ENCODE data around the gene DPYD.

The DPYD gene

GRCh38 chr1:97119260-97120158, 801.3 kb downstream of the DPYD start:
- no peak for DNase-seq (ENCODE audit: extremely low read depth in 1 of 2, low read depth in 1 of 2)

DNA sequence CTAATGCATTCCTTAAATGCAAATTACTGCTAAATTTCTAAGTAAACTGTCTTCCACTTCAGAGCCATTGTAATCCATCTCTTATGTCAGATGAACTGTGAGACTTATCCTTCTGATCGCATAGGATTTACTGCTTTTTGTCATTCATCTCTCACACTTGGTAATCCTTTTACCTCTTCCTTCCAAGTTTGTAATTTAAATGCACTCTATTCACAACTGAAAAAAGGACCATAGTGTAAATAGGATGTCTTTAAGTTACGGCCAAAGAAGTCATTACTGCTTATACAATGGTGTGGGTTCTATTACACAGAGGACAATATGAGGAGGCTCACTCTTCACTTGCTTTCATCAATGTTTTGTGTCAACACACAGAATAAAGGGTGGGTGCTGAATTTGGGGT, 806.0 kb downstream of the DPYD start:
- no peak for DNase-seq (ENCODE audit: extremely low read depth in 1 of 2, low read depth in 1 of 2)

GRCh38 chr1:97112442-97112841, 808.4 kb downstream of the DPYD start:
- no peak for DNase-seq (ENCODE audit: extremely low read depth in 1 of 2, low read depth in 1 of 2)

GRCh38 chr1:97108179-97108578, 812.7 kb downstream of the DPYD start:
- DNase-seq (ENCODE audit: extremely low read depth in 1 of 2, low read depth in 1 of 2) = no peak

- no peak for DNase-seq (ENCODE audit: extremely low read depth in 1 of 2, low read depth in 1 of 2)
These were observed 815.3 kb downstream of the DPYD start for GRCh38 chr1:97105531-97105930.

GRCh38 chr1:97101509-97101908, 819.3 kb downstream of the DPYD start:
- no peak for DNase-seq (ENCODE audit: extremely low read depth in 1 of 2, low read depth in 1 of 2)

DNA sequence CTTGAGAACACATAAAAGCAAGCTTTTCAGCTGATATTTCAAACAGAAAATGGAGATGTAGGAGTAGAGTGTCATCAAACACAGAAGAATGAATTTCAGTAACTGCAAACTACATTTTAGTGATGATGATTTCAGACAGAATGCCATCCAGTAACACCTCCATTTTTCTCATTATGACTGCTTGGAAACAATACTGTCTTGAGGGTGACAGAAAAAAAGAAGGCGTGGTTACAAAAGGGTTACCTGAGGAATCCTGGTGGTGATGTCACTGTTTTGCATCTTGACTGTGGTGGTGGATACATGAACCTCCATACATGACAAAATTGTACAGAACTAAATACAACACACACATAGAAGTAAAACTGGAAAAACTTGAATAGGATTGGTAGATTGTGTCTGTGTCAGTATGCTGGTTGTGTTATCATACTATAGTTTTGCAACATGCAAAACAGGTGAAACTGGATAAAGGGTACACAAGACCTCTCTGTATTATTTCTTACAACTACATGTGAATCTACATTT, 823.4 kb downstream of the DPYD start:
- DNase-seq (ENCODE audit: extremely low read depth in 1 of 2, low read depth in 1 of 2) = no peak

DNA sequence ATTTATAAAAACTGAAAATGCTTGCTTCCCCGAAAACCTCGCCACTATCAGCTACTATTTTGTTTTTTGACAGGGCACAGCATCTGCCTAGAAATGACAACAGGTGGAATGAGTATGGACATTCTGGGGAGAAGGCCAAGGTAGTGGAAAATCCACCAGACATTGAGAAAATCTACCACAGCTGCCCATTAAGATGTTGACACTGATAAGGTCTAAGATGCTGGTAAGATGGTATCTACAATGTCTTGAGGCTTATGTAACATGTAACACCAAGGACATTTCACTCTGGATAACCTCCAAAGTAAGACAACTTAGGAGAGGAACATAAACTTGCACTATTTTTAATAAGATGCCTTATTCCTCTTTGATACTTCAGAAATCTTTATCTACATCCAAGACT, 825.1 kb downstream of the DPYD start:
- no peak for DNase-seq (ENCODE audit: extremely low read depth in 1 of 2, low read depth in 1 of 2)

DNA sequence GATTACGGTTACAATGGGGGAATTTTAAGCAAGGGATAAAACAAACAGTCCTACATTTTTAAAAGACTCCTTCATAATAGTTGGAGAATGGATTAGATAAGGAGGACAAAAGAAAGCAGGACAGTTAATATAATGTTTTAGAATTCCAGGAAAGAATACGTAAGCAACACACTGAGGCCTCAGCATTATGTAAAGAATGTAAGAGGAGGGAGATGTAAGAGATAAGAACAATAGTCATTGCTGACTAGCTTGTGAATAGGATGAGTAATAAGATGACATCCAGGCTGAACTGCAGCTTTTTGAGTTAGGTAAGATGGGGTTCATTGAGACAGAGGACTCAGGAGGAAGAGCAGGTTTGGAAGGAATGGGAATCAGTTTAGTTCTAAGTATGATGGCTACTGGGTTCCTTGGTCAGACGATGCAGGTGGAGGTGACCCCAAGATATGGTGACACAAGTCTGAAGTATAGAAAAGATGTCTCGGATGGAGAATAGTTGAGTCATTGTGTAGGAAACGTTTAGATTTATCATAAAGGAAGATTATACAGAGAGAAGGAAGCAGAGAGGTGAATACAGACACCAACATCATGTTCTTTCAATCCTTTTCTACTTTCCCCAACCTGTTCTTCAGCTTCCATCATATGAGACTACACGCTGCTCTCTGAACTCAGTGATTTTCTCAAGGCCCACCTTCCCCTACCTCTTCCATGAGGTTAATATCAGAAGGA, 826.4 kb downstream of the DPYD start:
- no peak for DNase-seq (ENCODE audit: extremely low read depth in 1 of 2, low read depth in 1 of 2)

DNA sequence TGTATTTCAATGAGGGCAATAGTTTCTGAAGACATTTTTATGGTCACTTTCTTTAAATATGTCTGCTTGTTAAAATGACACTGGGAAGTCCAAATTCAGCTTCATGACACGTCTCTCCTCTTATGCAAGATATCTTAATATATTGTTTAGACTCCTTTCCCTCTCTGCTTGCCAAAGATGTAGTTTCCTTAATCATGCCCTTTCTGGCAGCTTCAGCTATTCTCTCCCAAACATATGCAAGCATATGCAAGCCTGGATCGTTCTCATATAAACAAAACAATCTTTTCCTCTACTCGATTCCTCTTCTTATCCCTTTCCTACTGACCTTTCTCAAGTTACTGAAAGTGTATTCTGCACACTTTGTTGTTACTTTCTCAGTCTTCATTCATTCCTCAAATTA, 827.1 kb downstream of the DPYD start:
- no peak for DNase-seq (ENCODE audit: extremely low read depth in 1 of 2, low read depth in 1 of 2)

- DNase-seq (ENCODE audit: extremely low read depth in 1 of 2, low read depth in 1 of 2) = no peak
These were observed 828.0 kb downstream of the DPYD start for GRCh38 chr1:97092824-97093223.

GRCh38 chr1:97091679-97092078, 829.2 kb downstream of the DPYD start:
- no peak for DNase-seq (ENCODE audit: extremely low read depth in 1 of 2, low read depth in 1 of 2)

DNA sequence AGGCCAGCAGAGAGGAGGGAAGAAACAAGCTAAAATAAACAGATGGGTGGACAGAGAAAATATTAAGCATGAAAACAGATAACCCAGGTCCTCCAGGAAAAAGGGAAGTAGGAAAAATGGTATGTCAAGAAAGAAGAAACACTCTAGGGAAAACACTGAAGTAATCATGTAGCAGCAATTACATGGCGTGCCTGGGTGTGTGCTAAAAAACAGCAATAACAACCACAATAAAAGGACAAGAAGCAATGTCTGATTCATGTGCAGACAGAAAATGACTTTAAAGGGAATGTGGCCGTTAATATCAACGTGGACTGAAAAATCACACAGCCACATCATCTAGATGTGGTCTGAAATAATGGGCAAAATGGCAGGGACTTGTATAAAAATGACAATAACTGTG, 829.6 kb downstream of the DPYD start:
- DNase-seq (ENCODE audit: extremely low read depth in 1 of 2, low read depth in 1 of 2) = no peak

DNA sequence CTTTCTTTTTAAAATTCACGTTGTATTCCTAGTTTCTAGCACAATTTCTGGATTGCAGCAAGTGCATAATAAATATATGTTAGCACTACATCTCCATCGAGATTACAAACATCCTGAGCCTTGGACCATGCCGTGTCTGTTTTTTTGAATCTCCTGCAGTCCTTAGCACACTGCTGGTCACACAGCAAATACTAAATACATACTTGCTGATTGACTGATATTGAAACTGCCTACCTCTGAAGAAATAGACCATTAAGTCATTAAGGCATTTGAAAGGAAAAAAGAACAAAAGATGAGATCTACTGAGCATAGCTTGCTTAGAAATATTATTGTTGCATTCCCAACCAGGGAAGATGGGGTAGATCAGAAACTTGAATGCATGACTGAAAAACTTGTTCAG, 830.1 kb downstream of the DPYD start:
- no peak for DNase-seq (ENCODE audit: extremely low read depth in 1 of 2, low read depth in 1 of 2)

GRCh38 chr1:97089173-97089572, 831.7 kb downstream of the DPYD start:
- no peak for DNase-seq (ENCODE audit: extremely low read depth in 1 of 2, low read depth in 1 of 2)

GRCh38 chr1:97088391-97088790, 832.4 kb downstream of the DPYD start:
- DNase-seq (ENCODE audit: extremely low read depth in 1 of 2, low read depth in 1 of 2) = no peak

DNA sequence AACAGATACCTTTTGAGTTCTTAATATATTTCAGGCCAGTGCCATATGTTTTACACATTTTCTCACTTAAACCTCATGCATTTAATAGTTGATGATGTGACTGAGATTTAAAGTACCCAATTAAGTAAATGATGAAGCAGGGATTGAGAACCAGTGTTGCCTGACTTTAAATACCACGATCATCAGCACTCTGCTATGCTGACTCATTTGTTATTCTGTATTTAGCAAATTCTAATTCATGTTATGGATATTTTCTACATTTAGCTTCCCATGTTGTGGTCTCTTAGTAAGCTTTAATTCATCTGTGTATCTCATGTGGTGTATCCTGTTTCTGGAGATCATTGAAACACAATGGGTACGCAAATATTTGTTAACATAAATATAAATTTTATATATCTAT, 836.3 kb downstream of the DPYD start:
- no peak for DNase-seq (ENCODE audit: extremely low read depth in 1 of 2, low read depth in 1 of 2)

DNA sequence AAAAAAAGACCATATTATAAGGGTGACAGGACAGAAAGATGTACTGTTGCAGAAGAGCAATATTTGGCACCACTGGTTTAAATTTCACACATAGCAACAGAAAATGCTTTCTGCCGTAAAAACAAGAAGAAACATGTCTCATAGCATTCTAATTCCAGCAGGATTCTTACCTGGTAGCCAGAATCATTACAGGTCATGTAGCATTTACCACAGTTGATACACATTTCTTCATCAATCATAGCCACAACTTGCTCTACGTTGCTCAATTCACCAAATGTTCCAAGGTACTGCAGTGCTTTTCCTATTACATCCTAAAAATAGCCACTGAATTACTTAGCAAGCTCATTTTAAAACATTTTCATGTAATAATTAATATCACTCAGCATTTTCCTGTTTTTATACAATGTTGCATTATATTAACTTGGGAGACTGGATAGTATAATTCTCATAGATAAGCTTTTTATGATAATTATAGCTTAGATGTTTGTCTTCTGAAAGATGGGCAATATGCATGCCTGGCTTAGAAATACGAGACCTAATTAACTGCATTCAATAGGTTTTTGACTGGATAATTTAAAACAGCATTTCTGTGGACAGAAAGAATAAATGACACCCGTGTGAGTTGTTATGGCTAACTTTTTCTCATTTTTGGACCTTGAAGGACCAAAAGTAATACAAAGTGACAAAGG, 838.5 kb downstream of the DPYD start:
- no peak for DNase-seq (ENCODE audit: extremely low read depth in 1 of 2, low read depth in 1 of 2)

DNA sequence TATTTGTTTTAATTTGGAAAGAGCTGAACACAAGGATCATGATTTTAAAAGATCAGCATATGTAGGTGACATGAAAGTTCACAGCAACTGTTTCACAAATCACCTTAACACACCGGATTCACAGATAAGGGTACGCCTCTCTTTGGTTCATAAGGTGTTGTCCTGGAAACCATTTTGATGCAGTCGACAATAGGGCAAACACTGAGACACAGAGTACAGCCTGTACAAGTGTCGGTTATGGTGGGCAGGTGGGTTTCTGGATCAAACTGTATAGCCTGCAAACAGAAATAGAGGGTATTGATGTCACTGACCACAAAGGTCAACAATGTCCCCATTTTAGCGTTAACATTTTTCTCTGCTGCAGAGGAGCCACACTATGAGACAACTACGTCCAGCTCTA, 842.0 kb downstream of the DPYD start:
- no peak for DNase-seq (ENCODE audit: extremely low read depth in 1 of 2, low read depth in 1 of 2)

GRCh38 chr1:97077221-97077620, 843.6 kb downstream of the DPYD start:
- DNase-seq (ENCODE audit: extremely low read depth in 1 of 2, low read depth in 1 of 2) = no peak

DNA sequence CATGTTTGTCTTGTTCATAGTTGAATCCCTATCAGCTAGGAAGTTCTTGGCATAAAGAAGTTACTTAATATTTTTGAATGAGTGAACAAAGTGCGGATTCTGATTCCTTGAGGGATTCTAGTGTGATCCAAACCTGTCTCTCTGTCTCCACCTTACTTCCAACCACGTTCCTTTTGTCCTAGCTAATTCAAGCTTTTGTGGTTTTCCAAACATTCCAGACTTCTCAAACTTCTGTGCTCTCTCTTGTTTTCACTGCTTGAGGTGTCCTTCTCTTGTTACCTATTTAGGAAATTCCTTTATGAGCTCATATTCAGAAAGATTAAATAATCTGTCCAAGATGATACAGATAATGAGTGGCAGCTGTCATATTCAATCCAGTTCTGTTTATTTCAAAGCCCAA, 846.1 kb downstream of the DPYD start:
- no peak for DNase-seq (ENCODE audit: extremely low read depth in 1 of 2, low read depth in 1 of 2)

Measured in activated CD8-positive, alpha-beta memory T cell treated with anti-CD3 and anti-CD28 coated beads for 1 hour (primary cell).